ENCODE results near the gene FLT1.

The FLT1 gene

DNA sequence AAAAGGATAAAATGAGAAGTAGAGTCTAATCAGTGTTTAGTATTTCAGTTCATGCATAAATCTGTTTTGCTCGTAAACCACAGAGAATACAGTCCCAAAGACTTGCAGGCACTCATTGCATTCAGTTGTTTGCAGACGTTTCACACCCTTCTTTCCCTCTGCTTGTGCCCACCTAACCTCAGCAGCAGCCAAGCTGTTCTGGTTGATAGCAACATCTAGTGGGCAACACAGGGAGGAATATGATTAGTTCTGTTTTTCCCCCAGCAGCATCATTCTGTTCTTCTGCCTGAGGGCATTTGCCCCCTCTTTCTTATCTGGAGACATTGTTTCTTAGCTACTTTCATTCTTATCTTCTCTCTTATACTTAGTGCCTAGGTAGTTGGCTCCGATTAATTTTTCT is 221.0 kb downstream of the FLT1 start:
- no peak for DNase-seq (ENCODE audit: insufficient read length, low spot score)
- FAIRE-seq = no peak

DNA sequence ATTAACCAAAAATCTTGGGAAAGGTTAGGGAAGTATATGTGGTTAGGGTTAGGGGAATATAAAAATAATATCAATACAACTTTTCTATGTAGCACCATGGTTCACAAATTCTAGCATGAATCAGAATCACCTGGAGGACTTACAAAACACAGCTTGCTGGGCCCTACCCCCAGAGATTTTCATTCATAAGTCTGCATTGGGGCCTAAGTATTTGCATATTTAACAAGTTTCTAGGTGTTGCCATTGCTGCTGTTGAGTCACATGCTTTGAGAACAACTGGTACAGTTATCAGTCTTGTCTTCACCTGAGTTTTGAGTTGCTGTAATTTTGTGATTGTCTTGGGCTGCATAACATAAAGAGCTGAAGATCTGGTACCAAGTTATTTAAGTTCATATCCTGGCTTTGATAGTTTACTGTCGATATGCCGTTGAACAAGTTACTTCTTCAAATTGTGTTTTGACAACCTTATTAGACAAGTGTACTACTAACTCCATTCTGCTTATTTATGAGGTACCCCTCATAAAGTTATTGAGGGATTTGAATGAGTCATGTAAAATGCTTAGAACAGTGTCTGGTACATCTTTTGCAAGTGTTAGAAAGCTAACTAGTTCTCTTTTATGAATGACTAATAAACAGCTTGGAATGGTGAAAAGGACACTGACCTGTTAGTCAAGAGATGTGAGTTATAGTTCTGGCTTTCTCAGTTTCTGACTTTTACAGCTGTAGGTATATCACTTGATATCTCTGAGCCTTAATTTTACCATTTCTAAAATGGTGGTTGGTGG is 223.7 kb downstream of the FLT1 start:
- no peak for FAIRE-seq
- DNase-seq (ENCODE audit: insufficient read length, low spot score) = no peak

DNA sequence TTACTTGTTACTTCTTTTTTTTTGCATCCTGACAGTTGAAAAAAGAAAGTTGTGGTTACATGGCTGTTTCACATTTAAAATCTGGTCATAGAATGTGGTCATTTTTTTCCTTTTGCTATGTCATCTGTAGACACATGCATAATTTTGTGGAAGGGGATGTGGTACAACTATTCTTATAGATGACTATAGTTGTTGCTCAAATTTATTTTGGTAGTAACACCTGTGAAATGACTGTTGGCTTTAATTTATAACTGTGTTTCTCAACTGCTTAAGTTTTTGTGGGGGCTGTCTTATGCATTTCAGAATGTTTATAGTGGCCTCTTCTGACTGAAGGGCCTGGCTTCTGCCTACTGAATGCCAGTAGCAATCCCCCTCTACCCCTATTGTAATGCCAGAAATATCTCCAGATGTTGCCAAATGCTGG is 226.1 kb downstream of the FLT1 start:
- DNase-seq (ENCODE audit: insufficient read length, low spot score) (no peak), FAIRE-seq (no peak)

DNA sequence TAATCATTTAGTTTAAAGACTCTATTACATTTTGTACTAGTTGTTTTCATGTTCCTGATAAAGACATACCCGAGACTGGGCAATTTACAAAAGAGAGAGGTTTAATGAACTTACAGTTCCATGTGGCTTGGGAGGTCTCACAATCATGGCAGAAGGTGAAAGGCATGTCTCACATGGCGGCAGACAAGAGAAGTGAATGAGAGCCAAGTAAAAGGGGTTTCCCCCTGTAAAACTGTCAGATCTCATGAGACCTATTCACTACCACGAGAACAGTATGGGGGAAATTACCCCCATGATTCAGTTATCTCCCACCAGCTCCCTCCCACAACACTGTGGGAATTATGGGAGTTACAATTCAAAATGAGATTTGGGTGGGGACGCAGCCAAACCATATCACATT is 227.4 kb downstream of the FLT1 start:
- FAIRE-seq = no peak
- DNase-seq (ENCODE audit: insufficient read length, low spot score) = no peak

GRCh38 chr13:28258417-28258816 is 236.5 kb downstream of the FLT1 start:
- no peak for DNase-seq (ENCODE audit: insufficient read length, low spot score)

GRCh38 chr13:28257305-28257704 is 237.6 kb downstream of the FLT1 start:
- DNase-seq (ENCODE audit: insufficient read length, low spot score) (no peak), FAIRE-seq (no peak)

More at GRCh38 chr13:28258417-28258816, 236.5 kb downstream of the FLT1 start:
- no peak for FAIRE-seq

DNA sequence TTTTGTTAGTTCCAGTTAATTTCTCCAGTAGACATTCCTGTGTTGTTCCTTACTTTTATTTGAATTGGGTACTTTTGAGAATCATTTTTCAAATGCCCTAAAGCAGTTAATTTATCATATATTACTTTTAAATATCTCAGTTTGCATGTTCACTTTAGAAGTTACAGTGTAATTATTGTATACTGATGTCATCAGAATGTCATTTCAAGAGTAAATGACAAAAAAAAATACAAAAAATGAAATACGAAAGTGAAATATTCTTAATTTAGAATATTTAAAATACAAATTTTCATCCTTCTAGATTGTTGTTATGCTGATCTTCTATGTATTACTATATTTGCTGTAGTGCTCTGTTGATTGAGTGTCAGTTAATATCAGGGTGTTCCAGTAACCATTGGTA is 242.4 kb downstream of the FLT1 start:
- no peak for FAIRE-seq
- DNase-seq (ENCODE audit: insufficient read length, low spot score) = no peak

DNA sequence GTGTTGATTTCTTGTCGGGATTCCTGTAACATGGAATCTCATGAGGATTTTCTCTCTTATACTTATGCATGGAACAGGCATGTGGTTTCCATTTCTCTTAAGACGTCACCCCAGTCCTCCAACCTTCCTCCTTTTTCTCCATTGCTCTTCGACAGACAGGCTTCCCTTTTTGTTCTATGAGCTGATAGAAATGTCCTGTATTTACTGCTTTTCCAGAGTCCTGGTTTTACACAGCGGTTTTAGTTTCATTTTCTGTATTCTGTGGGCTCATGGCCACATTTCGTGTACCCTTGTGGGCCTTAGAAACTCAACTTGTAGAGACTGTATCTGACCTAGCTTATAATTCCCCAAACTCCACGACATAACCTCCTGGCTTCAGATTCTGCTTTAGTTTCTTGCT is 243.5 kb downstream of the FLT1 start:
- no peak for FAIRE-seq
- no peak for DNase-seq (ENCODE audit: insufficient read length, low spot score)

- no peak for FAIRE-seq
- DNase-seq (ENCODE audit: insufficient read length, low spot score) = no peak
Measured at GRCh38 chr13:28250542-28250941, 244.4 kb downstream of the FLT1 start.
